Globus pallidus (tissue), 1 donor: ENCODE measurements around the gene MRPL40.

Experiments used
- DNase-seq: peaks from one replicate; pipeline ENCODE4 v3.0.0-alpha.2; 2015; ENCODE audit warnings: low spot score

MRPL40 gene

GRCh38 chr22:19463491-19464469 lies 31.4 kb downstream of the MRPL40 start:
- no peak for DNase-seq

GRCh38 chr22:19464546-19464945 lies 32.2 kb downstream of the MRPL40 start:
- DNase-seq: no peak

GRCh38 chr22:19464975-19465374 lies 32.6 kb downstream of the MRPL40 start:
- no peak for DNase-seq

GRCh38 chr22:19466126-19466716 lies 33.9 kb downstream of the MRPL40 start:
- no peak for DNase-seq

- no peak for DNase-seq
Observed at GRCh38 chr22:19466848-19467752, 34.8 kb downstream of the MRPL40 start.

- DNase-seq: no peak
Observed at GRCh38 chr22:19467912-19468311, 35.6 kb downstream of the MRPL40 start.

GRCh38 chr22:19469421-19469820 lies 37.1 kb downstream of the MRPL40 start:
- no peak for DNase-seq

GRCh38 chr22:19470010-19470409 lies 37.7 kb downstream of the MRPL40 start:
- no peak for DNase-seq

GRCh38 chr22:19471572-19471971 lies 39.2 kb downstream of the MRPL40 start:
- no peak for DNase-seq

- DNase-seq: no peak
Observed at GRCh38 chr22:19472233-19472632, 39.9 kb downstream of the MRPL40 start.

- DNase-seq: no peak
Observed at GRCh38 chr22:19473578-19473977, 41.2 kb downstream of the MRPL40 start.

GRCh38 chr22:19476023-19476422 lies 43.7 kb downstream of the MRPL40 start:
- no peak for DNase-seq

- DNase-seq: no peak
Observed at GRCh38 chr22:19477321-19478044, 45.1 kb downstream of the MRPL40 start.

- DNase-seq: no peak
Observed at GRCh38 chr22:19478045-19478900, 45.9 kb downstream of the MRPL40 start.

- peak; percentile 79 for DNase-seq
Observed at GRCh38 chr22:19478901-19479354, 46.6 kb downstream of the MRPL40 start, which contains the start of gene UFD1. TSS of gene UFD1 (minus strand) at chr22:19479193. CDS start at chr22:19479085, 108 bp downstream.

GRCh38 chr22:19479355-19480172 lies 47.2 kb downstream of the MRPL40 start, which contains the start of gene CDC45:
TSS of gene CDC45 (plus strand) at chr22:19479920. CDS start at chr22:19479969, 49 bp downstream.
- peak; percentile 100 for DNase-seq

GRCh38 chr22:19480173-19480568 lies 47.8 kb downstream of the MRPL40 start:
- no peak for DNase-seq

- DNase-seq: no peak
Observed at GRCh38 chr22:19480789-19481188, 48.4 kb downstream of the MRPL40 start.

GRCh38 chr22:19482297-19482696 lies 50.0 kb downstream of the MRPL40 start:
- no peak for DNase-seq
